K562 (cell line): ENCODE measurements around the gene UPK2. TPM values are rescaled to one million over a fixed set of nuclear protein-coding genes. Genes with fewer than 3 reads are reported as not detected.

ENCODE experiments used
- ATAC-seq: fragments of 200-7000 bp; cut with Tn5 transposase; 3 replicates; pipeline ENCODE4 v1.9.1; 2020; ENCODE audit warnings: moderate library complexity
- BruUV-seq: library from RNA; stranded (reverse); fragments of 400-500 nt; replicated peaks from 2 replicates; lab custom pipeline; 2021; lab: Mats Ljungman, UMichigan
- CTCF ChIA-PET: fragments of 300-600 bp; formaldehyde crosslinking; extraction: SDS; loops from one replicate; lab custom pipeline; 2021; ENCODE audit warnings: low intra/inter-chr PET ratio; lab: Yijun Ruan, JAX
- POLR2A ChIA-PET: fragments of 300-600, 350-650 bp; sonication (Branson Sonifier 250); formaldehyde crosslinking; extraction: SDS; loops from one replicate; lab custom pipeline; 2021; ENCODE audit warnings: antibody characterized with exemption, inconsistent platforms; lab: Yijun Ruan, JAX
- DNase-seq, 4 experiments: peaks; one replicate each; pipeline versions ENCODE4 v3.0.0 to v3.0.0-alpha.2; 2011 to 2018; ENCODE audit warnings: low spot score in 3 of 4, mixed read lengths in 3 of 4; ENCODE audit errors: extremely low read depth in 1 of 4
- FAIRE-seq: peaks from 2 replicates; lab custom pipeline; 2011; peaks lifted over from hg19 to GRCh38; lab: Jason Lieb, UNC
- H2AFZ ChIP-seq: 2 replicates; pipeline ENCODE4 v1.6.0; 2011; ENCODE audit warnings: low read depth, low read length, control low read depth, inconsistent platforms
- H3K27ac ChIP-seq: fragments of 200-600 bp; 3 replicates; pipeline ENCODE4 v1.8.0; 2011; ENCODE audit warnings: low read depth, mild to moderate bottlenecking, control low read depth, inconsistent platforms, low read length, moderate library complexity, mixed read lengths; ENCODE audit errors: extremely low read depth
- H3K27me3 ChIP-seq, 2 experiments: fragments of 300-600 bp in 1 of 2; 2 replicates in 1 of 2; 3 replicates in 1 of 2; pipeline versions ENCODE4 v1.6.0 to v1.8.0; 2011; ENCODE audit warnings: inconsistent platforms in 2 of 2, low read length in 2 of 2, mild to moderate bottlenecking in 1 of 2, mixed read lengths in 1 of 2, moderate library complexity in 1 of 2; ENCODE audit not compliant: control insufficient read depth in 2 of 2, insufficient read depth in 2 of 2
- H3K36me3 ChIP-seq: fragments of 300-600 bp; 3 replicates; pipeline ENCODE4 v1.8.0; 2011; ENCODE audit warnings: mild to moderate bottlenecking, low read length, inconsistent platforms; ENCODE audit not compliant: control insufficient read depth, insufficient read depth
- H3K4me1 ChIP-seq, 2 experiments: fragments of 200-600 bp in 1 of 2; replicated peaks in 1 of 2; 2 replicates in 1 of 2; 3 replicates in 1 of 2; pipeline versions ENCODE4 v1.5.1 to v1.8.0; 2011; ENCODE audit warnings: inconsistent platforms in 2 of 2, low read length in 2 of 2, mild to moderate bottlenecking in 1 of 2, mixed read lengths in 1 of 2, moderate library complexity in 1 of 2; ENCODE audit not compliant: control insufficient read depth in 2 of 2, insufficient read depth in 2 of 2
- H3K4me2 ChIP-seq: 2 replicates; pipeline ENCODE4 v1.6.1; 2011; ENCODE audit warnings: low read length, control low read depth, inconsistent platforms, mixed read lengths; ENCODE audit not compliant: insufficient read depth
- H3K4me3 ChIP-seq: fragments of 200-600 bp; sonication (generic), shearing (Covaris generic); 2 replicates; pipeline ENCODE4 v1.5.1; 2016; ENCODE audit warnings: control low read depth, inconsistent platforms
- H3K79me2 ChIP-seq: fragments of 200-600 bp; 3 replicates; pipeline ENCODE4 v1.8.0; 2011; ENCODE audit warnings: low read length, inconsistent platforms; ENCODE audit not compliant: control insufficient read depth, insufficient read depth
- H3K9ac ChIP-seq, 2 experiments: 2 replicates each; pipeline versions ENCODE4 v1.6.0 to v1.6.1; 2011; ENCODE audit warnings: low read depth in 2 of 2, low read length in 2 of 2, control low read depth in 1 of 2, inconsistent platforms in 1 of 2, mild to moderate bottlenecking in 1 of 2, mixed read lengths in 1 of 2; ENCODE audit not compliant: insufficient read depth in 1 of 2
- H3K9me1 ChIP-seq: one replicate; pipeline ENCODE4 v1.6.0; 2011; ENCODE audit warnings: inconsistent platforms, mild to moderate bottlenecking, low read length, moderate library complexity; ENCODE audit not compliant: control insufficient read depth, insufficient read depth
- H3K9me3 ChIP-seq: replicated peaks from 2 replicates; pipeline ENCODE4 v1.5.1; 2011; ENCODE audit warnings: low read depth, low read length, inconsistent platforms; ENCODE audit not compliant: control insufficient read depth, insufficient read depth
- H4K20me1 ChIP-seq: replicated peaks from 2 replicates; pipeline ENCODE4 v1.6.1; 2011; ENCODE audit warnings: low read length, inconsistent platforms, mixed read lengths; ENCODE audit not compliant: control insufficient read depth, insufficient read depth
- WGBS: fragments of 100-300 bp; shearing (Covaris generic); methylation state at CpG from one replicate; pipeline ENCODE4 v1.1.6; 2016; ENCODE audit warnings: low coverage, mixed read lengths; ENCODE audit not compliant: insufficient coverage; ENCODE audit errors: missing lambda C conversion rate; 5-methylcytosine and 5-hydroxymethylcytosine counted together
- in situ Hi-C: fragments of 300-500 bp; cut with MboI; formaldehyde crosslinking; loops from 4 replicates; pipeline ENCODE4 v1.15.0; 2018; ENCODE audit warnings: inconsistent platforms, mixed read lengths
- intact Hi-C: fragments of 100-400 bp; cut with micrococcal nuclease; formaldehyde crosslinking; loops from 2 replicates; pipeline ENCODE4 v1.14.2; 2022
- polyA plus RNA-seq, 8 experiments: library from polyadenylated mRNA; depleted of rRNA in 4 of 8; stranded (reverse) in 5 of 8; unstranded in 3 of 8; fragments of >200 nt; fragmentation: Nextera tagmentation in 2 of 8; fragmentation: Illumina TruSeq in 1 of 8; extraction: Ambion mirVana in 2 of 8; extraction: Trizol in 1 of 8; gene quantifications; 2 replicates each; pipeline versions ENCODE4 v1.2.1 to v1.2.3, GENCODE V29; 2011 to 2014; ENCODE audit warnings: inconsistent platforms in 1 of 8, missing spikeins in 1 of 8
- total RNA-seq, 7 experiments: library from RNA; depleted of rRNA in 6 of 7; stranded (reverse); fragments of >200 nt in 6 of 7; fragmentation: Illumina TruSeq in 2 of 7; extraction: Trizol in 2 of 7; gene quantifications; 2 replicates each; pipeline versions ENCODE4 v1.2.1 to v1.2.3, GENCODE V29; 2011 to 2021; ENCODE audit warnings: low replicate concordance in 1 of 7
- TF ChIP-seq, protein P1 (sequence below): sonication (generic); formaldehyde crosslinking; IDR thresholded peaks from 2 replicates; pipeline ENCODE4 v1.8.1; 2022; ENCODE audit warnings: missing genetic modification reagents

The UPK2 gene
- total and polyA plus RNA-seq, 9 of the 15 experiments (the other 6 are each of a cell fraction or from before 2014, with no cell fraction given), result not detected

DNA sequence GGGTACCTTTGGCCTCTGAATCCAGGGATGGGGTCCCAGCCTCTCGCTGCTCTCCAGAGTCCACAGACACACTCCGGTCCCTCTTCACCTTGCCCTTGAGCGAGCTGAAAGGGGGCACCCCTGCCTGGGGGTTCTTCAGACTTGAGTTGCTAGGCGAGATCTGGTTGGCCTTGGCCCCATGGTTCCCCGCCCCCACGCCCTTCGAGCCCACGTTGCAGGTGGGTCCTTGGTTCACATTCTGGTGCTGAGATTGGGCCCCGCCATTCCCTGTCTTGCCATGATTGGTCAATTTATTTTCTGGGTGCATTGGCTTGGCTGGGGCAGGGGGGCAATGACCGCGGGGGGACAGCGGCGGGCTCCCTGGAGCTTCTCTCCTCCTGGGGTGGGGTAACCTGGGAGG lies 47.8 kb upstream of the UPK2 start:
- in situ Hi-C loops (no loop called here), intact Hi-C loops (no loop called here)
- peaks cover 33 to 59% of the 10 kb centered on the region in 2 experiments for H3K4me1 ChIP-seq
- TF ChIP-seq, protein P1, sequence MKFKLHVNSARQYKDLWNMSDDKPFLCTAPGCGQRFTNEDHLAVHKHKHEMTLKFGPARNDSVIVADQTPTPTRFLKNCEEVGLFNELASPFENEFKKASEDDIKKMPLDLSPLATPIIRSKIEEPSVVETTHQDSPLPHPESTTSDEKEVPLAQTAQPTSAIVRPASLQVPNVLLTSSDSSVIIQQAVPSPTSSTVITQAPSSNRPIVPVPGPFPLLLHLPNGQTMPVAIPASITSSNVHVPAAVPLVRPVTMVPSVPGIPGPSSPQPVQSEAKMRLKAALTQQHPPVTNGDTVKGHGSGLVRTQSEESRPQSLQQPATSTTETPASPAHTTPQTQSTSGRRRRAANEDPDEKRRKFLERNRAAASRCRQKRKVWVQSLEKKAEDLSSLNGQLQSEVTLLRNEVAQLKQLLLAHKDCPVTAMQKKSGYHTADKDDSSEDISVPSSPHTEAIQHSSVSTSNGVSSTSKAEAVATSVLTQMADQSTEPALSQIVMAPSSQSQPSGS (CRISPR knock-in tag), result no peak
- no peak overlapping the region for H3K9ac ChIP-seq
- H3K9me1 ChIP-seq, result peaks cover 5% of the 10 kb centered on the region
- POLR2A ChIA-PET, result no interaction called here
- DNase-seq, result no peak
- H4K20me1 ChIP-seq, result no peaks in the 10 kb centered on the region
- FAIRE-seq, result no peak
- BruUV-seq, result no TSS peak
- no peak overlapping the region for H2AFZ ChIP-seq
- H3K27me3 ChIP-seq, result no peaks in the 10 kb centered on the region; a peak in 1 of 5 replicates
- no peak for ATAC-seq
- no peak overlapping the region for H3K4me3 ChIP-seq
- 78% methylated on average over 9 of the region's 13 CpGs for WGBS
- CTCF ChIA-PET, result interaction anchor here (2.4 to 2.7 kb wide), 2 partner anchors 18 to 48 kb away, joined by 13 to 18 read pairs; partner anchors contain the start of genes BCL9L and UPK2
- H3K36me3 ChIP-seq, result peaks cover 35% of the 10 kb centered on the region; the same call in 2 of the 3 replicates
- no peak overlapping the region for H3K4me2 ChIP-seq
- H3K79me2 ChIP-seq, result peaks cover 31% of the 10 kb centered on the region
- no peaks in the 10 kb centered on the region; the same call in none of the 2 replicates for H3K9me3 ChIP-seq
- no peak overlapping the region for H3K27ac ChIP-seq
